Measurements from ENCODE around the gene SYT1. TPM values are rescaled to one million over a fixed set of nuclear protein-coding genes. Genes with fewer than 3 reads are reported as not detected.

The SYT1 gene
- total and polyA plus RNA-seq, 2 donors (not counting 3 experiments of a cell fraction or from before 2014, with no cell fraction given) = 3.2 to 15.3 TPM

- FAIRE-seq (no peak), DNase-seq (ENCODE audit: low read depth, low spot score) (no peak)
- CTCF ChIA-PET = interaction anchor here (1.0 to 1.4 kb wide), 2 partner anchors 324 to 773 kb away, joined by 3 read pairs; no protein-coding TSS in a partner anchor
- H3K9me3 ChIP-seq (replicated peaks; ENCODE audit: control insufficient read depth, insufficient read depth, low read length) = no peaks in the 10 kb centered on the region
- H3K9me1 ChIP-seq (replicated peaks; ENCODE audit: control insufficient read depth, extremely low read depth, insufficient read depth, low read length) = no peaks in the 10 kb centered on the region
- no peaks in the 10 kb centered on the region for H3K36me3 ChIP-seq (ENCODE audit: control insufficient read depth in 2 of 2, extremely low read depth in 1 of 2, insufficient read depth in 2 of 2, low read length in 2 of 2)
- no peak overlapping the region for H3K27ac ChIP-seq (ENCODE audit: insufficient read depth, low read depth, low read length)
- BruUV-seq (replicated peaks) = no TSS peak
- H3K79me2 ChIP-seq (ENCODE audit: control insufficient read depth, insufficient read depth, low read length) = no peaks in the 10 kb centered on the region
- intact Hi-C loops (cut with micrococcal nuclease) = no loop called here
- no peaks in the 10 kb centered on the region for H3K27me3 ChIP-seq (ENCODE audit: control insufficient read depth in 2 of 2, insufficient read depth in 2 of 2, low read length in 2 of 2)
- no peak overlapping the region for H3K4me3 ChIP-seq (replicated peaks in 1 of 3; ENCODE audit: insufficient read depth in 1 of 3, low read depth in 1 of 3, low read length in 3 of 3)
- H3K4me2 ChIP-seq (ENCODE audit: insufficient read depth, low read length) = no peak overlapping the region
- peaks cover 1% of the 10 kb centered on the region for H3K4me1 ChIP-seq (ENCODE audit: control insufficient read depth, extremely low read depth, insufficient read depth, low read length)
- H3K9ac ChIP-seq (replicated peaks; ENCODE audit: extremely low read depth, insufficient read depth, low read length) = no peak overlapping the region
- dilution Hi-C loops (cut with MboI; ENCODE audit: extremely low pct_ligation_motif_present, low sequenced_read_pairs) = no loop called here
- no peak overlapping the region for H2AFZ ChIP-seq (ENCODE audit: low read depth, low read length)
- no peaks in the 10 kb centered on the region for H4K20me1 ChIP-seq (replicated peaks; ENCODE audit: control insufficient read depth, extremely low read depth, insufficient read depth, low read length)
- TF ChIP-seq POLR2AphosphoS5 (IDR thresholded peaks at IDR 0.05; ENCODE audit: insufficient read depth, low read depth, low read length) = no peak
- TF ChIP-seq MAX (IDR thresholded peaks at IDR 0.05; ENCODE audit: insufficient read depth, insufficient read length) = no peak
- TF ChIP-seq CTCF (IDR thresholded peaks at IDR 0.05; ENCODE audit: extremely low read depth in 1 of 2, insufficient read depth in 1 of 2, low read depth in 1 of 2, low read length in 2 of 2) = no peak
- no peak for TF ChIP-seq POLR2A (IDR thresholded peaks at IDR 0.05; ENCODE audit: low read depth, low read length)
- no peak for TF ChIP-seq JUN (IDR thresholded peaks at IDR 0.05; ENCODE audit: borderline replicate concordance, insufficient read depth, insufficient read length, low read depth)
- TF ChIP-seq MYC (IDR thresholded peaks at IDR 0.05; ENCODE audit: low read depth, low read length) = no peak
- TF ChIP-seq EZH2 (IDR thresholded peaks at IDR 0.05; ENCODE audit: borderline replicate concordance, low read depth, low read length, severe bottlenecking) = no peak
- no peak for TF ChIP-seq GATA2 (IDR thresholded peaks at IDR 0.05; ENCODE audit: insufficient read depth, insufficient read length, low read depth, low read length)
- no peak for TF ChIP-seq FOS (IDR thresholded peaks at IDR 0.05; ENCODE audit: borderline replicate concordance, insufficient read depth, low read length)
- POLR2A ChIA-PET = no interaction called here
These were observed 549.2 kb downstream of the SYT1 start for GRCh38 chr12:79413796-79414195.

All from endothelial cell of umbilical vein (primary cell).